ENCODE data around the gene ARHGAP23. TPM values are rescaled to one million over a fixed set of nuclear protein-coding genes. Genes with fewer than 3 reads are reported as not detected.

The ARHGAP23 gene
- total RNA-seq, 1 experiment from 2014 or later, result 97.9 TPM

DNA sequence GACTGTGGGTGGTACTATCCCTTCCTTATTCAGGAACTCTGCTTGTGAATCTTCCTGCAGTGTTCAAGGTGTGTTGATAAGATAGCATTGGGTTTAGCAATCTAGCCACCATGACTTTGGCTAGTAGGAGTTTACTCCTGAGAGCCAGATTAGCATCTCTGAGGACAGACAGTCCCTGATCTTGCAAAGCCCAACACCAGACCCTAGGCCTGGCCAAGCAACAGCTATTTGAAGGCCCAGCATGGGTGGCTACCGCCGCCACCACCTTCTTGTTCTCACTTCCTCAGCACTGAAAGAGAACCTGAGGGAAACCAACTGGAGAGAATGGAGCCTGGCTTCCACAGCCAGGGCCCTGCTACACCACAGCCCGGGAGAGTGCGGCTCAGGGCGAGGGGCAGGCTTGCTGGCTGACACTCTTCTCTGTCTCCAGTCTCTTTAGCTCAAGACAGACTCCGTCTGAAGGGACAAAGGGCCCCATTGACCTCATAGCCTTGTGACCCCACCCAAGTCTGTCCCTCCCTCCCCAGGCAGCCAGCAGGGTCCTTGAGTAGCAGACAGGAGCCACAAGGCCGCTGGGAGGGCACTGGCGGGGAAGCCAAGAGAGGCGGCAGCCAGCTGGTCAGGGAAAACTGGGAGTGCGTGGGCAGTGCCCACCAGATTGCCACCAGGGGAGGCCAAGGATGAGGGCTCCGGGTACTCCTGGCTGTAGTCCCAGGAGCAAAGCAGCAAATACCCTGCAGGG lies 10.9 kb upstream of the ARHGAP23 start:
- no peak overlapping the region for H4K5ac ChIP-seq (ENCODE audit: insufficient read length, low read depth, low read length)
- peak; percentile 42 for DNase-seq
- no peak overlapping the region for H2BK120ac ChIP-seq (ENCODE audit: low read depth, low read length, poor library complexity, severe bottlenecking)
- H4K91ac ChIP-seq (ENCODE audit: insufficient read length, low read depth, low read length), result no peak overlapping the region
- no peak overlapping the region for H2BK12ac ChIP-seq (ENCODE audit: insufficient read length, low read depth, low read length)
- no peaks in the 10 kb centered on the region for H3K79me2 ChIP-seq (ENCODE audit: insufficient read depth, low read length)
- TF ChIP-seq, protein P1, sequence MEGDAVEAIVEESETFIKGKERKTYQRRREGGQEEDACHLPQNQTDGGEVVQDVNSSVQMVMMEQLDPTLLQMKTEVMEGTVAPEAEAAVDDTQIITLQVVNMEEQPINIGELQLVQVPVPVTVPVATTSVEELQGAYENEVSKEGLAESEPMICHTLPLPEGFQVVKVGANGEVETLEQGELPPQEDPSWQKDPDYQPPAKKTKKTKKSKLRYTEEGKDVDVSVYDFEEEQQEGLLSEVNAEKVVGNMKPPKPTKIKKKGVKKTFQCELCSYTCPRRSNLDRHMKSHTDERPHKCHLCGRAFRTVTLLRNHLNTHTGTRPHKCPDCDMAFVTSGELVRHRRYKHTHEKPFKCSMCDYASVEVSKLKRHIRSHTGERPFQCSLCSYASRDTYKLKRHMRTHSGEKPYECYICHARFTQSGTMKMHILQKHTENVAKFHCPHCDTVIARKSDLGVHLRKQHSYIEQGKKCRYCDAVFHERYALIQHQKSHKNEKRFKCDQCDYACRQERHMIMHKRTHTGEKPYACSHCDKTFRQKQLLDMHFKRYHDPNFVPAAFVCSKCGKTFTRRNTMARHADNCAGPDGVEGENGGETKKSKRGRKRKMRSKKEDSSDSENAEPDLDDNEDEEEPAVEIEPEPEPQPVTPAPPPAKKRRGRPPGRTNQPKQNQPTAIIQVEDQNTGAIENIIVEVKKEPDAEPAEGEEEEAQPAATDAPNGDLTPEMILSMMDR (conservative IDR thresholded peaks at IDR 0.05), result no peak
- no peak overlapping the region for H3K9ac ChIP-seq (ENCODE audit: extremely low read depth, insufficient read length, low read length)
- H2AK5ac ChIP-seq (ENCODE audit: insufficient read length, low read length), result no peak overlapping the region
- no peak overlapping the region for H3K4ac ChIP-seq (ENCODE audit: low read depth, low read length)
- H3K56ac ChIP-seq (ENCODE audit: insufficient read length, low read depth, low read length), result no peak overlapping the region
- no peak overlapping the region for H4K8ac ChIP-seq (replicated peaks; ENCODE audit: insufficient read length, low read depth, low read length)
- no peak overlapping the region for H3K23ac ChIP-seq (ENCODE audit: insufficient read length, low read depth, low read length)
- no CpG with 5 or more reads among the region's 11 CpGs for WGBS (ENCODE audit: extremely low coverage, insufficient read length, low lambda C conversion rate)
- Mint-ChIP-seq H3K9me3 (no peaks in the 10 kb centered on the region), H3K27ac (peak overlapping the region in 1 of 3 experiments; percentile 44; a peak in 1 of 7 replicates), H3K36me3 (ENCODE audit: insufficient read depth in 1 of 3, low read depth in 3 of 3) (no peaks in the 10 kb centered on the region; a peak in 1 of 7 replicates), H3K27me3 (ENCODE audit: low read depth) (peaks cover 37% of the 10 kb centered on the region), H3K4me1 (peaks cover 59 to 77% of the 10 kb centered on the region in 2 experiments), H3K4me3 (0 out of 5 replicates have a peak overlapping the region, but pooled peaks of 1 of the 2 experiments have one; percentile 26)
- no peak overlapping the region for H3T11ph ChIP-seq (ENCODE audit: low read length)
- H3K4me2 ChIP-seq (ENCODE audit: insufficient read depth, insufficient read length, low read length), result no peak overlapping the region
- no peak overlapping the region for H2AFZ ChIP-seq (ENCODE audit: low read length)
- peaks cover 22% of the 10 kb centered on the region for H3K23me2 ChIP-seq (ENCODE audit: insufficient read length, low read depth, low read length, poor library complexity, severe bottlenecking)
- H3K27ac ChIP-seq (ENCODE audit: insufficient read length, low read depth, low read length), result no peak overlapping the region
- H3K9me3 ChIP-seq (ENCODE audit: control insufficient read depth, low read depth, low read length), result no peaks in the 10 kb centered on the region
- H4K20me1 ChIP-seq (ENCODE audit: control insufficient read depth, insufficient read depth, insufficient read length), result peaks cover 2% of the 10 kb centered on the region
- no peaks in the 10 kb centered on the region for H3K79me1 ChIP-seq (ENCODE audit: insufficient read depth, low read depth, low read length, poor library complexity, severe bottlenecking)
- H2BK20ac ChIP-seq (ENCODE audit: low read depth, low read length, poor library complexity, severe bottlenecking), result no peak overlapping the region
- H3K27me3 ChIP-seq (ENCODE audit: insufficient read depth, low read length), result peaks cover 3% of the 10 kb centered on the region; the same call in 1 of the 2 replicates
- H3K4me1 ChIP-seq (ENCODE audit: insufficient read depth, low read length), result peaks cover 16% of the 10 kb centered on the region; the same call in 1 of the 2 replicates
- no peak overlapping the region for H2BK15ac ChIP-seq (ENCODE audit: low read depth, low read length)
- H3K18ac ChIP-seq (ENCODE audit: insufficient read length, low read depth, low read length), result no peak overlapping the region
- H3K14ac ChIP-seq (ENCODE audit: insufficient read depth, low read length), result no peak overlapping the region
- no peak overlapping the region for H2BK5ac ChIP-seq (ENCODE audit: insufficient read length, low read length)
